CD4-positive, alpha-beta memory T cell (primary cell): ENCODE measurements around the gene NFKBIB. TPM values are rescaled to one million over a fixed set of nuclear protein-coding genes. Genes with fewer than 3 reads are reported as not detected.

Source experiments
- CTCF ChIA-PET: fragments of 350-600 bp; sonication (Branson Sonifier 250); formaldehyde crosslinking; loops from one replicate; lab custom pipeline; 2021; ENCODE audit warnings: inconsistent platforms; ENCODE audit not compliant: partially characterized antibody; lab: Charles Lee
- POLR2A ChIA-PET: fragments of 350-600 bp; sonication (Branson Sonifier 250); formaldehyde crosslinking; loops from one replicate; lab custom pipeline; 2021; ENCODE audit not compliant: partially characterized antibody; lab: Charles Lee
- DNase-seq, 5 donors: peaks; one replicate each; pipeline versions ENCODE4 v3.0.0 to v3.0.0-alpha.2; 2020 to 2022; ENCODE audit warnings: mixed read lengths in 1 of 5
- H3K27ac ChIP-seq: one replicate; pipeline ENCODE4 v1.7.0; 2013; ENCODE audit warnings: low read depth, low read length
- H3K27me3 ChIP-seq: 2 replicates; pipeline ENCODE4 v1.7.0; 2013; ENCODE audit warnings: mild to moderate bottlenecking, low read length, moderate library complexity; ENCODE audit not compliant: insufficient read depth
- H3K36me3 ChIP-seq: 2 replicates; pipeline ENCODE4 v1.7.0; 2013; ENCODE audit warnings: mild to moderate bottlenecking, low read length, moderate library complexity; ENCODE audit not compliant: insufficient read depth
- H3K4me1 ChIP-seq: 2 replicates; pipeline ENCODE4 v1.7.0; 2013; ENCODE audit warnings: mild to moderate bottlenecking, low read length, moderate library complexity; ENCODE audit not compliant: insufficient read depth
- H3K4me3 ChIP-seq, 2 donors: one replicate each; pipeline ENCODE4 v1.7.0; 2013; ENCODE audit warnings: low read length in 2 of 2, mild to moderate bottlenecking in 1 of 2
- H3K9me3 ChIP-seq, 2 donors: one replicate each; pipeline ENCODE4 v1.7.0; 2013; ENCODE audit warnings: low read length in 2 of 2, control low read depth in 1 of 2; ENCODE audit not compliant: control insufficient read depth in 1 of 2
- H3K27ac Mint-ChIP-seq, 7 donors: one replicate each; pipeline ENCODE4 v1.8.0; 2020 to 2021; ENCODE audit warnings: mixed read lengths in 7 of 7, mild to moderate bottlenecking in 6 of 7, inconsistent platforms in 3 of 7, moderate library complexity in 3 of 7
- H3K27me3 Mint-ChIP-seq, 2 donors: one replicate each; pipeline ENCODE4 v1.8.0; 2020 to 2021; ENCODE audit warnings: mixed read lengths in 2 of 2
- H3K36me3 Mint-ChIP-seq, 2 donors: one replicate each; pipeline ENCODE4 v1.8.0; 2020 to 2021; ENCODE audit warnings: mixed read lengths in 2 of 2, inconsistent platforms in 1 of 2, mild to moderate bottlenecking in 1 of 2
- H3K4me1 Mint-ChIP-seq, 4 donors: one replicate each; pipeline ENCODE4 v1.8.0; 2020 to 2021; ENCODE audit warnings: mixed read lengths in 4 of 4, mild to moderate bottlenecking in 1 of 4
- H3K4me3 Mint-ChIP-seq, 8 donors: one replicate each; pipeline ENCODE4 v1.8.0; 2020 to 2021; ENCODE audit warnings: mixed read lengths in 8 of 8, mild to moderate bottlenecking in 7 of 8, moderate library complexity in 6 of 8, inconsistent platforms in 3 of 8
- H3K9me3 Mint-ChIP-seq, 8 donors: one replicate each; pipeline ENCODE4 v1.8.0; 2020 to 2021; ENCODE audit warnings: mixed read lengths in 8 of 8, mild to moderate bottlenecking in 5 of 8, inconsistent platforms in 3 of 8, moderate library complexity in 1 of 8
- intact Hi-C: fragments of 100-400 bp; cut with micrococcal nuclease; formaldehyde crosslinking; loops from one replicate; pipeline ENCODE4 v1.15.1; 2023
- polyA plus RNA-seq, 2 donors: library from polyadenylated mRNA; unstranded; fragments of 300-500 nt; fragmentation: Illumina TruSeq; gene quantifications; one replicate each; pipeline ENCODE4 v1.2.3, GENCODE V29; 2021
- total RNA-seq, 2 experiments: library from RNA; stranded (reverse); gene quantifications; one replicate each; pipeline ENCODE4 v1.2.3, GENCODE V29; 2021

The NFKBIB gene, protein sequence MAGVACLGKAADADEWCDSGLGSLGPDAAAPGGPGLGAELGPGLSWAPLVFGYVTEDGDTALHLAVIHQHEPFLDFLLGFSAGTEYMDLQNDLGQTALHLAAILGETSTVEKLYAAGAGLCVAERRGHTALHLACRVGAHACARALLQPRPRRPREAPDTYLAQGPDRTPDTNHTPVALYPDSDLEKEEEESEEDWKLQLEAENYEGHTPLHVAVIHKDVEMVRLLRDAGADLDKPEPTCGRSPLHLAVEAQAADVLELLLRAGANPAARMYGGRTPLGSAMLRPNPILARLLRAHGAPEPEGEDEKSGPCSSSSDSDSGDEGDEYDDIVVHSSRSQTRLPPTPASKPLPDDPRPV
- total RNA-seq (10 to 100 TPM; 23.9 to 26.0 TPM), polyA plus RNA-seq (10 to 100 TPM in 1 of 2 donors, 1 to 10 TPM in 1; 7.2 to 15.2 TPM)

DNA sequence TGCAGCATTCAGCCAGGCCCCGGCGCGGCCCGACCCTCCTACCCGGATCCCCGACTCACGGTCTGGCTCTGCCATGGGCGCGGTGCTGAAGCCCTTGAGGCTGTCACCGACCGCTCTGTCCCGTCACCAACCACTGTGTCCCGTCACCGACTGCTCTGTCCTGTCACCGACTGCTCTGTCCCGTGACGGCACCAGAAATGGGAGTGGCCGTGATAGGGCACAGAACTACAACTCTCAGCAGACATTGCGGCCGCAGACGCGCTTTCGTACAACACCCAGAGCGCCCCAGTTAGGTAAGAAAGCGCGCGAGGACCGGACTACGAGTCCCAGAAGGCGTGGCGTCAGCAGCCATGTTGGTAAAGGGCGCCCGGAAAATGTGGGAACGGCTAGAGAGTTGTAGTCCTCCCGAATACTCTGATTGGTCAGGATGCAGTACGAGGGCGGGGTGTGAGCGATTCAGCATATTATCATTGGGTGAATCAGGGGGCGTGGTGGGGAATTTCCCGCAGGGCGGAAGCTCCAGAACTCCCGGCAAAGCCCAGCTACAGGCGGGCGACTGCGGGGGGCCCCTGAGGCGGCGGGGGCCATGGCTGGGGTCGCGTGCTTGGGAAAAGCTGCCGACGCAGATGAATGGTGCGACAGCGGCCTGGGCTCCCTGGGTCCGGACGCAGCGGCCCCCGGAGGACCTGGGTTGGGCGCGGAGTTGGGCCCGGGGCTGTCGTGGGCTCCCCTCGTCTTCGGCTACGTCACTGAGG lies at the start of gene NFKBIB, which contains the start of gene SIRT2:
Gene NFKBIB, plus strand, starts transcription at position 523 of the 755 bp plus-strand sequence. Its CDS starts 64 bp downstream, at position 587.
Gene SIRT2, minus strand, starts transcription at position 172 of the 755 bp plus-strand sequence. Its CDS starts 97 bp downstream, at position 75.
- peaks cover 34% of the 10 kb centered on the region for H3K4me1 ChIP-seq
- peak within 1 kb of the TSS; percentile 92 to 98 (median 96) for H3K4me3 Mint-ChIP-seq
- peak within 1 kb of the TSS; percentile 99 for H3K27ac ChIP-seq
- intact Hi-C loops = loop anchor here (1.0 kb wide), 8 partner anchors 21 to 525 kb away; partner anchors contain the start of genes ACTN4, ECH1, EIF3K and MRPS12
- H3K4me3 ChIP-seq = peak within 1 kb of the TSS; percentile 71 to 87
- H3K27me3 ChIP-seq = no peaks in the 10 kb centered on the region
- peaks cover 5% of the 10 kb centered on the region for H3K36me3 ChIP-seq
- peaks cover 10 to 20% of the 10 kb centered on the region in 2 donors for H3K36me3 Mint-ChIP-seq
- H3K27ac Mint-ChIP-seq = peak within 1 kb of the TSS; percentile 90 to 100 (median 99)
- H3K9me3 Mint-ChIP-seq = no peaks in the 10 kb centered on the region
- no peaks in the 10 kb centered on the region for H3K9me3 ChIP-seq
- POLR2A ChIA-PET = interaction anchor here (0.7 to 3.0 kb wide), 16 partner anchors 17 to 536 kb away, joined by 3 to 18 read pairs (median 4); partner anchors contain the start of genes ACTN4, ECH1, FAM98C and HNRNPL
- CTCF ChIA-PET = interaction anchor here (1.0 to 3.7 kb wide), 7 partner anchors 29 to 497 kb away, joined by 3 to 35 read pairs (median 6); partner anchors contain the start of genes FAM98C, HNRNPL, MRPS12 and SARS2
- peaks cover 17 to 59% (median 39%) of the 10 kb centered on the region in 4 donors for H3K4me1 Mint-ChIP-seq
- H3K27me3 Mint-ChIP-seq = no peaks in the 10 kb centered on the region
- DNase-seq = peak; percentile 98 to 100 (median 100)

DNA sequence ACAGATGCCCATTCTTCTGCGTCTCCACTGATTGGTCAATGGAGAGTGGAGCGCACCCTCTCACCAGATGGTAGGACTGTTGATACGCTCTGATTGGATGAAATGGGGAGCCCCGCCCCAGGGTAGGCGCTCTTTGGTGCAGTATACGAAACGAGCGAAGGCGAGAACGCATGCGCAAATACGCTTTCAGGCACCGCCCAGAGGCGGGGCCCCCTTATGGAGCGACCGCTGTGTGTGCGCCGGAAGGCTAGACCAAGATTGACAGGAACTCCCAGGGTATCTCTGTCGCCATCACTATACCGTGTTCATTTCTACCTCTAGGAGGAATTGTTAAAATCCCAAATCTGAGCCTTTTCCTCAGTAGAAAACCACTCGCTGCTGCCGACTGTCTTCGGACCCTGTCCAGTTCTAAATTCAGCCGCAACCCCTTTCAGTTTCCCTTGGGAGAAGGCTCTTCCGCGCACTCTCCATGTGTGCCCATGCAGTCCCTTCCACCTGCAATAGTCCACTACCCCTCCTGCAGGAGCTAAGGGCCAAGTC lies 49.3 kb upstream of the NFKBIB start:
- Histone ChIP-seq H3K27me3 (no peaks in the 10 kb centered on the region), H3K4me3 (peak overlapping the region; percentile 94 to 98), H3K4me1 (peaks cover 52% of the 10 kb centered on the region), H3K27ac (peak overlapping the region; percentile 92), H3K9me3 (no peaks in the 10 kb centered on the region), H3K36me3 (peaks cover 24% of the 10 kb centered on the region)
- ChIA-PET CTCF (interaction anchor here (1.2 to 4.6 kb wide), 3 partner anchors 14 to 37 kb away, joined by 6 to 45 read pairs (median 12); no protein-coding TSS in a partner anchor), POLR2A (interaction anchor here (1.7 to 9.5 kb wide), 14 partner anchors 8 to 485 kb away, joined by 6 to 297 read pairs (median 20); partner anchors contain the start of genes ACTN4, ECH1, EIF3K and GMFG)
- Mint-ChIP-seq H3K4me3 (peak overlapping the region; percentile 93 to 97 (median 95)), H3K27me3 (peaks cover 1% of the 10 kb centered on the region in 2 donors), H3K27ac (peak overlapping the region; percentile 83 to 100 (median 99)), H3K36me3 (peaks cover 32 to 49% of the 10 kb centered on the region in 2 donors), H3K4me1 (peaks cover 27 to 68% (median 46%) of the 10 kb centered on the region in 4 donors), H3K9me3 (peaks cover 0 to 4% (median 0%) of the 10 kb centered on the region in 8 donors)
- intact Hi-C loops = loop anchor here (1.0 to 5.0 kb wide), 9 partner anchors 8 to 1592 kb away; partner anchors contain the start of genes ACTN4, CATSPERG, ECH1 and MRPS12
- DNase-seq = peak in 1 of 5 donors; percentile 98

DNA sequence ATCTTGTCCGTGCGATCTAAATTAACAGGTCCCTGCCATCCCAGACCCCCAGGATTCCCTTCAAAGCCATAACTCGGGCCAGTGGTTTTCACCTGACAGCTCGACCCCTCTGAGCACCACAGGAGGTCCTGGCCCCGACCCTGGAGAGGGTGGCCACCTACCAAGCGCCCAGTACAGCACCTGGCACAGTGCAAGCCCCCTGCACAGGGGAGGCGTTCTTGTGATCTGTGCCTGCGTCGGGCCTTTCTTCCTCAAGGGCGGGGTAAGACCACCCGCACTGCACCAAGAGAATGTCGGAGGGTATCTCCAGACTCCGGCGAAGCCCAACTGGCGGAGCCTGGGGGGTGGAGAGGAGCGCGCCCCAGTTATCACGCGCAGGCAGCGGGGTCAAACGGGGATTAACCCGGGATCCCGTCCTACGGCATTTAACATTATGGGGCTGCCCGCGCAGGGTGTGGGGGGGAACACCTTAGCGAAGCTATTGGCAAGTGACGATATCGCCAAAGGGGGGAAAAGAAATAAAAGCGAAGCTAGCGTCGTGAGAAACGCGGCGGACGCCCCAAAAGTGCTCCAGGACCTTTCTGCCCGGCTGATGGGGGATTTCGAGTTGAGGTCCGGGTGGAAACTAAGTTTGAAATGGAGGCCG lies 48.7 kb upstream of the NFKBIB start:
- intact Hi-C loops = loop anchor here (1.0 to 5.0 kb wide), 9 partner anchors 9 to 1591 kb away; partner anchors contain the start of genes ACTN4, CATSPERG, ECH1 and MRPS12
- Mint-ChIP-seq H3K9me3 (peaks cover 0 to 4% (median 0%) of the 10 kb centered on the region in 8 donors), H3K4me1 (peaks cover 23 to 62% (median 41%) of the 10 kb centered on the region in 4 donors), H3K4me3 (peak overlapping the region; percentile 93 to 97 (median 95)), H3K27ac (peak overlapping the region; percentile 83 to 100 (median 99)), H3K36me3 (peaks cover 26 to 43% of the 10 kb centered on the region in 2 donors), H3K27me3 (peaks cover 1% of the 10 kb centered on the region in 2 donors)
- no peaks in the 10 kb centered on the region for H3K27me3 ChIP-seq
- peak overlapping the region; percentile 94 to 98 for H3K4me3 ChIP-seq
- peak overlapping the region; percentile 92 for H3K27ac ChIP-seq
- ChIA-PET POLR2A (interaction anchor here (0.6 to 9.5 kb wide), 17 partner anchors 9 to 485 kb away, joined by 3 to 297 read pairs (median 14); partner anchors contain the start of genes ACTN4, ECH1, EIF3K and GMFG), CTCF (interaction anchor here (1.1 to 4.6 kb wide), 4 partner anchors 13 to 37 kb away, joined by 4 to 45 read pairs (median 9); partner anchors contain the start of gene RINL)
- peak; percentile 36 to 74 (median 42) for DNase-seq
- H3K36me3 ChIP-seq = peaks cover 18% of the 10 kb centered on the region
- H3K4me1 ChIP-seq = peaks cover 47% of the 10 kb centered on the region
- H3K9me3 ChIP-seq = no peaks in the 10 kb centered on the region

DNA sequence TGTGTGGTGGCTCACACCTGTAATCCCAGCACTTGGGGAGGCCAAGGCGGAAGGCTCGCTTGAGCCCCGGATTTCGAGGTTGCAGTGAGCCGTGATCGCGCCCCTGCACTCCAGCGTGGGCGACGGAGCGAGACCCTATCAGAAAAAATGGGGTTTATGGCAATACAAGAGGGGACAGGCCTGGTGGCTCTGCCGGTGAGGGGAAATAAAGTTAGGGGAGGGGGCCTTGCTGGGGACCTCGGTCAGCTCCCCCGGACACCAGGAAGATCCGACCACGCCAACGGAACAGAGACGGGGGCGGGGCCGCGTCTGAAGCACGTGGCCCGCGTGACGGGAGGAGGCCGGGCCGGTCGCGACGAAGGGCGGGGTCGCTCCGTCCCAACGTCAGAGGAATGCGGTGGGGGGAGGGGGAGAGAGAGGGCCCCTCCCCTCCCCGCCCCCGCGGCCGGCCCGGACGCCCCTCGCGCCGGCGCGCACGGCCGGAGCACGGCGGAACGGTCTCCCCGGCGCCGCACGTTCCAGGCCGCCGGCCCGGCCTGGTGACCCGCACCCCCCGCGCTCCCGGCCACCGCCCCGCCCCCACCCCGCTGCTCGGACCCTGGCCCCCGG lies 48.0 kb upstream of the NFKBIB start:
- Histone ChIP-seq H3K36me3 (peaks cover 12% of the 10 kb centered on the region), H3K4me3 (peak overlapping the region; percentile 94 to 98), H3K27me3 (no peaks in the 10 kb centered on the region), H3K4me1 (peaks cover 46% of the 10 kb centered on the region), H3K27ac (peak overlapping the region; percentile 92), H3K9me3 (no peaks in the 10 kb centered on the region)
- peak overlapping the region; percentile 83 to 100 (median 99) for H3K27ac Mint-ChIP-seq
- peak overlapping the region; percentile 93 to 97 (median 96) for H3K4me3 Mint-ChIP-seq
- H3K36me3 Mint-ChIP-seq = peaks cover 22 to 40% of the 10 kb centered on the region in 2 donors
- intact Hi-C loops = loop anchor here (2.0 to 5.0 kb wide), 3 partner anchors 514 to 1591 kb away; partner anchors contain the start of genes CATSPERG, SERTAD3 and ZFP36
- peak; percentile 86 to 89 (median 88) for DNase-seq
- H3K4me1 Mint-ChIP-seq = peaks cover 24 to 64% (median 42%) of the 10 kb centered on the region in 4 donors
- POLR2A ChIA-PET = interaction anchor here (0.6 to 9.5 kb wide), 17 partner anchors 10 to 484 kb away, joined by 3 to 297 read pairs (median 14); partner anchors contain the start of genes ACTN4, ECH1, EIF3K and GMFG
- H3K9me3 Mint-ChIP-seq = peaks cover 0 to 4% (median 0%) of the 10 kb centered on the region in 8 donors
- H3K27me3 Mint-ChIP-seq = peaks cover 1% of the 10 kb centered on the region in 2 donors
- CTCF ChIA-PET = interaction anchor here (1.1 to 4.6 kb wide), 4 partner anchors 13 to 36 kb away, joined by 4 to 45 read pairs (median 9); partner anchors contain the start of gene RINL

DNA sequence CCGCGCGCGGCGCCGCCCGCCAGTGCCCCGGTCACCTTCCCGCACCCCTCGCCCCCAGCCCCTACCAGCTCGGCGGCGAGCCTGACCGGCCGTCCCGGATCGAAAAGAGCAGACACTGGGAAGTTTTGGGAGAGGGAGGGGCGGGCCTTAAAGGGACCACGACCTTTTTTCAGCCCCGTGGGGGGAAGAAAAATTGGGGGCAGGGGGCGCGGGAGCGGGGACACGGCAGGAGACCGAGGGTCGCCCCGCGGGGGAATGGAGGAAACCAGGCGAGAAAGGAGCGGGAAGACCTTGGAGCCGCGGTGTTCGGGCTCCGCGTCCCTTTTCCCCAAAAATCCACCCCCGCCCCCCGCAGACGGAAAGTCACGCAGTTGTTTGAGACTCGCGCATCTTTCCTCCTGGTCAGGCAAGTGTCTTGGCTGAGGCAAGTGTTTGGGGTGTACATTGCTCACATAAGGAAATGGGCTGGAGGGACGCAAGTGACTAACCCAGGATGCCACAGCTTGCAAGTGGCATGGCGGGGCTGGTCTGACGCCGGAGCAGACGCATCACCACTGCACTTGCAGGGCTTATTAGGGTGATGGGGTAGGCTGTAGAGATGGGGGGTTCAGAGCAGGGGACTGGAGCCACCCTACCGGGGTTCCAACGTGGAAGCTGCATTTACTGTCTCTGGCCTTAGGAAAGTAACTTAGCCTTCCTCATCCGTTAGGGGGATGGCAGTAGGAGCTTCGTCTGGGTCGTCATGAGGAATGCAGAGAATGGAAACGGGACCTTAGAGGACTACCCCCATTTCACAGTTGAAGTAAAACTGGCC lies 47.3 kb upstream of the NFKBIB start:
- Mint-ChIP-seq H3K27me3 (peaks cover 1% of the 10 kb centered on the region in 2 donors), H3K36me3 (peaks cover 16 to 33% of the 10 kb centered on the region in 2 donors), H3K4me1 (peaks cover 24 to 64% (median 42%) of the 10 kb centered on the region in 4 donors), H3K4me3 (peak overlapping the region; percentile 87 to 96 (median 95)), H3K9me3 (peaks cover 0 to 5% (median 0%) of the 10 kb centered on the region in 8 donors), H3K27ac (peak overlapping the region; percentile 90 to 99 (median 97))
- Histone ChIP-seq H3K27ac (peak overlapping the region; percentile 92), H3K27me3 (no peaks in the 10 kb centered on the region), H3K4me1 (peaks cover 46% of the 10 kb centered on the region), H3K4me3 (peak overlapping the region; percentile 63 to 98), H3K36me3 (peaks cover 5% of the 10 kb centered on the region), H3K9me3 (no peaks in the 10 kb centered on the region)
- DNase-seq = peak; percentile 43 to 83 (median 49)
- intact Hi-C loops = loop anchor here (5.0 kb wide), 2 partner anchors 515 to 1590 kb away; partner anchors contain the start of genes CATSPERG and SERTAD3
- CTCF ChIA-PET = interaction anchor here (0.9 to 4.6 kb wide), 6 partner anchors 10 to 180 kb away, joined by 3 to 45 read pairs (median 6); partner anchors contain the start of genes MRPS12 and SARS2
- POLR2A ChIA-PET = interaction anchor here (1.0 to 9.5 kb wide), 15 partner anchors 10 to 483 kb away, joined by 4 to 297 read pairs (median 14); partner anchors contain the start of genes ECH1, EIF3K, GMFG and MAP4K1
